CD14-positive monocyte (primary cell): Measurements from ENCODE around the gene OPRM1. TPM values are rescaled to one million over a fixed set of nuclear protein-coding genes. Genes with fewer than 3 reads are reported as not detected.

Experiments
- DNase-seq, 3 donors: peaks; one replicate each; pipeline ENCODE4 v3.0.0-alpha.2; 2011 to 2022
- H2AFZ ChIP-seq: 2 replicates; pipeline ENCODE4 v1.6.0; 2012; ENCODE audit warnings: mild to moderate bottlenecking, low read depth, low read length, inconsistent platforms; ENCODE audit not compliant: insufficient read depth, poor library complexity, severe bottlenecking
- H3K27ac ChIP-seq, 2 donors: 1 replicate in 1 of 2; 2 replicates in 1 of 2; pipeline ENCODE4 v1.5.1; 2012 to 2013; ENCODE audit warnings: low read length in 2 of 2, control low read depth in 1 of 2, inconsistent platforms in 1 of 2, low read depth in 1 of 2, mild to moderate bottlenecking in 1 of 2
- H3K27me3 ChIP-seq, 2 donors: one replicate each; pipeline versions ENCODE4 v1.6.0 to v1.6.1; 2011 to 2013; ENCODE audit warnings: low read length in 2 of 2; ENCODE audit not compliant: control insufficient read depth in 2 of 2, insufficient read depth in 2 of 2
- H3K36me3 ChIP-seq, 2 donors: replicated peaks in 1 of 2; 1 replicate in 1 of 2; 2 replicates in 1 of 2; pipeline versions ENCODE4 v1.5.1 to v1.6.1; 2012 to 2013; ENCODE audit warnings: low read length in 2 of 2, control low read depth in 1 of 2, inconsistent platforms in 1 of 2, mild to moderate bottlenecking in 1 of 2; ENCODE audit not compliant: insufficient read depth in 2 of 2, control insufficient read depth in 1 of 2
- H3K4me1 ChIP-seq, 2 donors: 1 replicate in 1 of 2; 2 replicates in 1 of 2; pipeline versions ENCODE4 v1.5.1 to v1.6.1; 2012 to 2013; ENCODE audit warnings: low read length in 2 of 2, control low read depth in 1 of 2, inconsistent platforms in 1 of 2, mild to moderate bottlenecking in 1 of 2, moderate library complexity in 1 of 2; ENCODE audit not compliant: insufficient read depth in 2 of 2, control insufficient read depth in 1 of 2
- H3K4me2 ChIP-seq: replicated peaks from 2 replicates; pipeline ENCODE3; 2012; ENCODE audit warnings: low read length, moderate library complexity, mild to moderate bottlenecking; ENCODE audit not compliant: poor library complexity, severe bottlenecking; ENCODE audit errors: extremely low read depth
- H3K4me3 ChIP-seq, 3 experiments: fragments of 200-600 bp in 1 of 3; sonication (generic) in 1 of 3; replicated peaks in 1 of 3; 1 replicate in 2 of 3; 2 replicates in 1 of 3; pipeline ENCODE4 v1.5.1; 2011 to 2013; ENCODE audit warnings: low read length in 3 of 3, mild to moderate bottlenecking in 3 of 3, control low read depth in 2 of 3, low read depth in 2 of 3, inconsistent platforms in 1 of 3, moderate library complexity in 1 of 3
- H3K79me2 ChIP-seq: 2 replicates; pipeline ENCODE4 v1.6.0; 2012; ENCODE audit warnings: mild to moderate bottlenecking, control low read depth, inconsistent platforms, low read length, moderate library complexity; ENCODE audit not compliant: insufficient read depth
- H3K9ac ChIP-seq: 2 replicates; pipeline ENCODE4 v1.6.0; 2017; ENCODE audit warnings: low read length, mild to moderate bottlenecking; ENCODE audit not compliant: insufficient read depth, poor library complexity, severe bottlenecking
- H3K9me3 ChIP-seq, 2 donors: replicated peaks in 1 of 2; 1 replicate in 1 of 2; 2 replicates in 1 of 2; pipeline versions ENCODE4 v1.5.1 to v1.6.1; 2012 to 2013; ENCODE audit warnings: low read length in 2 of 2, control low read depth in 1 of 2; ENCODE audit not compliant: control insufficient read depth in 1 of 2, insufficient read depth in 1 of 2
- H4K20me1 ChIP-seq: 2 replicates; pipeline ENCODE4 v1.6.0; 2012; ENCODE audit warnings: mild to moderate bottlenecking, low read length, control low read depth, moderate library complexity; ENCODE audit not compliant: insufficient read depth
- H3K27ac Mint-ChIP-seq, 7 donors: one replicate each; pipeline ENCODE4 v1.8.0; 2020; ENCODE audit warnings: mild to moderate bottlenecking in 7 of 7, mixed read lengths in 7 of 7, moderate library complexity in 6 of 7, inconsistent platforms in 2 of 7
- H3K27me3 Mint-ChIP-seq, 3 donors: one replicate each; pipeline ENCODE4 v1.8.0; 2021 to 2022; ENCODE audit warnings: low read depth in 3 of 3, mild to moderate bottlenecking in 3 of 3, mixed read lengths in 3 of 3, moderate library complexity in 3 of 3, inconsistent platforms in 1 of 3
- H3K36me3 Mint-ChIP-seq, 2 donors: one replicate each; pipeline ENCODE4 v1.8.0; 2020; ENCODE audit warnings: mixed read lengths in 2 of 2, inconsistent platforms in 1 of 2, mild to moderate bottlenecking in 1 of 2
- H3K4me1 Mint-ChIP-seq: one replicate; pipeline ENCODE4 v1.8.0; 2020; ENCODE audit warnings: mild to moderate bottlenecking, mixed read lengths
- H3K4me3 Mint-ChIP-seq, 2 donors: one replicate each; pipeline ENCODE4 v1.8.0; 2020; ENCODE audit warnings: mild to moderate bottlenecking in 2 of 2, mixed read lengths in 2 of 2, moderate library complexity in 1 of 2
- H3K9me3 Mint-ChIP-seq, 7 donors: one replicate each; pipeline ENCODE4 v1.8.0; 2020 to 2022; ENCODE audit warnings: mixed read lengths in 7 of 7, mild to moderate bottlenecking in 6 of 7, moderate library complexity in 6 of 7, inconsistent platforms in 2 of 7
- WGBS: methylation state at CpG from one replicate; pipeline ENCODE4 v1.1.5; 2013; ENCODE audit warnings: missing lambda C conversion rate; ENCODE audit not compliant: insufficient coverage; 5-methylcytosine and 5-hydroxymethylcytosine counted together
- intact Hi-C, 2 donors: fragments of 100-400 bp; cut with micrococcal nuclease; formaldehyde crosslinking; loops; one replicate each; pipeline versions ENCODE4 v1.15.0 to v1.15.1; 2023
- polyA plus RNA-seq, 3 donors: library from polyadenylated mRNA; depleted of rRNA in 1 of 3; unstranded in 2 of 3; stranded (reverse) in 1 of 3; fragments of 300-500 nt in 2 of 3; fragments of >200 nt in 1 of 3; fragmentation: Illumina TruSeq in 2 of 3; gene quantifications; 1 replicate in 2 of 3; 2 replicates in 1 of 3; pipeline ENCODE4 v1.2.3, GENCODE V29; 2012 to 2021
- TF ChIP-seq, protein P1 (sequence below): fragments of 200-600 bp; IDR thresholded peaks from one replicate; pipeline ENCODE4 v1.8.0; 2022; ENCODE audit warnings: antibody characterized with exemption, mild to moderate bottlenecking

The OPRM1 gene
- polyA plus RNA-seq, 3 donors, result not detected

DNA sequence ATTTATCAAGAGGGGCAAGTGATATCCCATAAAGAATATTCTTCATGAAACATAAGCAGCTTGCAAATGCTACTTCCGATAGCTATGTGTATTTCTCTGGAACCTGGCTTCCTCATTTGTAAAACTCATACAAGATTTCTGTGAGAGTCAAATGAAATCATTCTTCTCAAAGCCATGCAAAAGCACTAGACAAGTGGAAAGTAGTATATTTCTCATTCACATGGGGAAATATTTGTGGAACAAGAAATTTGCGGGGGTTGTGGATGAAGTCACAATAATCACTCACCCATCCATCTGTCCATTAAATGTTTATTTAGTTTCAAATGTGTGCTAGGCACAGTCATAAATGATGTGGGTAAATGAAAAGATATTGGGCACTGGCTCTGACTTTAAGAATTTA, 167.1 kb downstream of the OPRM1 start:
- H3K9ac ChIP-seq, result no peak overlapping the region
- TF ChIP-seq, protein P1, sequence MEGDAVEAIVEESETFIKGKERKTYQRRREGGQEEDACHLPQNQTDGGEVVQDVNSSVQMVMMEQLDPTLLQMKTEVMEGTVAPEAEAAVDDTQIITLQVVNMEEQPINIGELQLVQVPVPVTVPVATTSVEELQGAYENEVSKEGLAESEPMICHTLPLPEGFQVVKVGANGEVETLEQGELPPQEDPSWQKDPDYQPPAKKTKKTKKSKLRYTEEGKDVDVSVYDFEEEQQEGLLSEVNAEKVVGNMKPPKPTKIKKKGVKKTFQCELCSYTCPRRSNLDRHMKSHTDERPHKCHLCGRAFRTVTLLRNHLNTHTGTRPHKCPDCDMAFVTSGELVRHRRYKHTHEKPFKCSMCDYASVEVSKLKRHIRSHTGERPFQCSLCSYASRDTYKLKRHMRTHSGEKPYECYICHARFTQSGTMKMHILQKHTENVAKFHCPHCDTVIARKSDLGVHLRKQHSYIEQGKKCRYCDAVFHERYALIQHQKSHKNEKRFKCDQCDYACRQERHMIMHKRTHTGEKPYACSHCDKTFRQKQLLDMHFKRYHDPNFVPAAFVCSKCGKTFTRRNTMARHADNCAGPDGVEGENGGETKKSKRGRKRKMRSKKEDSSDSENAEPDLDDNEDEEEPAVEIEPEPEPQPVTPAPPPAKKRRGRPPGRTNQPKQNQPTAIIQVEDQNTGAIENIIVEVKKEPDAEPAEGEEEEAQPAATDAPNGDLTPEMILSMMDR, result no peak
- no peak overlapping the region for H3K27ac ChIP-seq
- H4K20me1 ChIP-seq, result peaks cover 16% of the 10 kb centered on the region
- intact Hi-C loops, result no loop called here
- H3K4me1 ChIP-seq, result peaks cover 6 to 12% of the 10 kb centered on the region in 2 donors
- no CpG with 5 or more reads among the region's 2 CpGs for WGBS
- Mint-ChIP-seq H3K27ac (no peak overlapping the region), H3K4me1 (peaks cover 24% of the 10 kb centered on the region), H3K27me3 (no peaks in the 10 kb centered on the region), H3K36me3 (peaks cover 79 to 88% of the 10 kb centered on the region in 2 donors), H3K4me3 (no peak overlapping the region), H3K9me3 (peaks cover 0 to 3% (median 0%) of the 10 kb centered on the region in 7 donors)
- no peak overlapping the region for H3K4me3 ChIP-seq
- H3K4me2 ChIP-seq, result no peak overlapping the region
- peaks cover 3% of the 10 kb centered on the region for H3K79me2 ChIP-seq
- H2AFZ ChIP-seq, result no peak overlapping the region
- H3K9me3 ChIP-seq, result no peaks in the 10 kb centered on the region
- DNase-seq, result no peak
- H3K36me3 ChIP-seq, result peaks cover 76 to 95% of the 10 kb centered on the region in 2 donors
- H3K27me3 ChIP-seq, result no peaks in the 10 kb centered on the region

DNA sequence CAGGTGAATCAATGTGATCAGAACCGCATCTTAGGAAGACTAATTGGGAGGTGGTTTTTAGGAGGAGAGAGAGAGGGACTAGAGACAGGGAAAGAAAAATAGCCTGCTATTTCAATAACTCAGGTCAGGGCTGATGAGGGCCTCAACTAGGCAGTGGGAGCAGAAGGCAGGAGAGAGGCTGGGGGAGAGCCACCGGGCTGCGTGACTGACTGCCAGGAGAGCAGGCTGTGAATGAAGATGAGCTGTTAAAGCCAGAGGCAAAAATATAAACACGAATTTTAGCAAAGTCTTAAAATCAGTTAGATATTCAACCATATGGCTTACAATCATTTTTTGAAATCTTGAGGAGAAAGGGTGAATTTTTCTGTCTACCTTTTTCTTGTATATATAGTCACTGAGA, 168.0 kb downstream of the OPRM1 start:
- H3K9me3 Mint-ChIP-seq, result no peaks in the 10 kb centered on the region
- H3K9me3 ChIP-seq, result no peaks in the 10 kb centered on the region
- intact Hi-C loops, result no loop called here
- H3K4me2 ChIP-seq, result no peak overlapping the region
- no peak overlapping the region for H3K4me3 ChIP-seq
- H3K36me3 Mint-ChIP-seq, result peaks cover 76 to 87% of the 10 kb centered on the region in 2 donors
- H3K79me2 ChIP-seq, result no peaks in the 10 kb centered on the region
- H3K4me3 Mint-ChIP-seq, result no peak overlapping the region
- H3K27ac ChIP-seq, result no peak overlapping the region
- H3K9ac ChIP-seq, result no peak overlapping the region
- DNase-seq, result no peak
- peaks cover 77 to 95% of the 10 kb centered on the region in 2 donors for H3K36me3 ChIP-seq
- H3K27me3 ChIP-seq, result no peaks in the 10 kb centered on the region
- H3K27me3 Mint-ChIP-seq, result no peaks in the 10 kb centered on the region
- peaks cover 12% of the 10 kb centered on the region for H4K20me1 ChIP-seq
- H2AFZ ChIP-seq, result no peak overlapping the region
- WGBS, result 57% methylated on average over 1 of the region's 4 CpGs
- peaks cover 20% of the 10 kb centered on the region for H3K4me1 Mint-ChIP-seq
- H3K27ac Mint-ChIP-seq, result peak overlapping the region in 2 of 7 donors; percentile 21 to 35
- H3K4me1 ChIP-seq, result peaks cover 6 to 10% of the 10 kb centered on the region in 2 donors
- TF ChIP-seq, protein P1, result no peak
